Astrocyte (in vitro differentiated cells and primary cell): Measurements from ENCODE around the gene MYO5B. TPM values are rescaled to one million over a fixed set of nuclear protein-coding genes. Genes with fewer than 3 reads are reported as not detected.

Experiments
- DNase-seq: peaks from one replicate; pipeline ENCODE4 v3.0.0-alpha.2; 2010; ENCODE audit warnings: low read depth
- FAIRE-seq: peaks from 2 replicates; lab custom pipeline; 2011; peaks lifted over from hg19 to GRCh38; lab: Jason Lieb, UNC
- H2AFZ ChIP-seq: 2 replicates; pipeline ENCODE4 v1.6.0; 2012; ENCODE audit warnings: low read depth, low read length, inconsistent platforms
- H3K27ac ChIP-seq: 2 replicates; pipeline ENCODE4 v1.5.1; 2011; ENCODE audit warnings: low read depth, low read length, inconsistent platforms
- H3K27me3 ChIP-seq: 2 replicates; pipeline ENCODE4 v1.6.0; 2011; ENCODE audit warnings: low read length, inconsistent platforms; ENCODE audit not compliant: insufficient read depth
- H3K36me3 ChIP-seq: 2 replicates; pipeline ENCODE4 v1.5.1; 2011; ENCODE audit warnings: low read length, inconsistent platforms; ENCODE audit not compliant: insufficient read depth
- H3K4me1 ChIP-seq: 2 replicates; pipeline ENCODE4 v1.5.1; 2011; ENCODE audit warnings: low read length, inconsistent platforms; ENCODE audit not compliant: insufficient read depth
- H3K4me2 ChIP-seq: 2 replicates; pipeline ENCODE4 v1.6.0; 2012; ENCODE audit warnings: low read length, inconsistent platforms
- H3K4me3 ChIP-seq: 2 replicates; pipeline ENCODE4 v1.5.1; 2011; ENCODE audit warnings: low read depth, mild to moderate bottlenecking, low read length, inconsistent platforms; ENCODE audit not compliant: insufficient read depth
- H3K79me2 ChIP-seq: 2 replicates; pipeline ENCODE4 v1.6.0; 2012; ENCODE audit warnings: mild to moderate bottlenecking, low read length, inconsistent platforms; ENCODE audit not compliant: insufficient read depth
- H3K9ac ChIP-seq: 2 replicates; pipeline ENCODE4 v1.6.0; 2012; ENCODE audit warnings: mild to moderate bottlenecking, low read length, inconsistent platforms
- H3K9me3 ChIP-seq: 2 replicates; pipeline ENCODE4 v1.5.1; 2012; ENCODE audit warnings: low read depth, mild to moderate bottlenecking, low read length, inconsistent platforms; ENCODE audit not compliant: insufficient read depth
- H4K20me1 ChIP-seq: 2 replicates; pipeline ENCODE4 v1.6.0; 2012; ENCODE audit warnings: low read length, inconsistent platforms; ENCODE audit not compliant: insufficient read depth
- H3K27ac Mint-ChIP-seq: one replicate; pipeline ENCODE4 v1.8.0; 2021; ENCODE audit warnings: mild to moderate bottlenecking, mixed read lengths; ENCODE audit not compliant: unreplicated experiment
- H3K27me3 Mint-ChIP-seq: one replicate; pipeline ENCODE4 v1.8.0; 2021; ENCODE audit warnings: low read depth, mixed read lengths; ENCODE audit not compliant: unreplicated experiment
- H3K36me3 Mint-ChIP-seq: one replicate; pipeline ENCODE4 v1.8.0; 2021; ENCODE audit warnings: low read depth, mixed read lengths; ENCODE audit not compliant: unreplicated experiment
- H3K4me1 Mint-ChIP-seq: one replicate; pipeline ENCODE4 v1.8.0; 2021; ENCODE audit warnings: low read depth, mixed read lengths; ENCODE audit not compliant: unreplicated experiment
- H3K4me3 Mint-ChIP-seq: one replicate; pipeline ENCODE4 v1.8.0; 2021; ENCODE audit warnings: mild to moderate bottlenecking, moderate library complexity, mixed read lengths; ENCODE audit not compliant: unreplicated experiment
- H3K9me3 Mint-ChIP-seq: one replicate; pipeline ENCODE4 v1.8.0; 2021; ENCODE audit warnings: mild to moderate bottlenecking, mixed read lengths; ENCODE audit not compliant: unreplicated experiment
- EZH2 ChIP-seq: IDR thresholded peaks from 2 replicates; pipeline ENCODE4 v1.6.1; 2012; ENCODE audit warnings: mild to moderate bottlenecking, low read length, inconsistent platforms; ENCODE audit not compliant: insufficient read depth
- total RNA-seq: library from RNA; stranded (reverse); gene quantifications from 2 replicates; pipeline ENCODE4 v1.2.1, GENCODE V29; 2021
- TF ChIP-seq, protein P1 (sequence below): IDR thresholded peaks from 2 replicates; pipeline ENCODE4 v1.5.1; 2011; ENCODE audit warnings: low read depth, mild to moderate bottlenecking, inconsistent platforms, low read length, moderate library complexity; ENCODE audit not compliant: insufficient read depth

MYO5B gene
- total RNA-seq, 1 donor from 2014 or later = 8.3 TPM

DNA sequence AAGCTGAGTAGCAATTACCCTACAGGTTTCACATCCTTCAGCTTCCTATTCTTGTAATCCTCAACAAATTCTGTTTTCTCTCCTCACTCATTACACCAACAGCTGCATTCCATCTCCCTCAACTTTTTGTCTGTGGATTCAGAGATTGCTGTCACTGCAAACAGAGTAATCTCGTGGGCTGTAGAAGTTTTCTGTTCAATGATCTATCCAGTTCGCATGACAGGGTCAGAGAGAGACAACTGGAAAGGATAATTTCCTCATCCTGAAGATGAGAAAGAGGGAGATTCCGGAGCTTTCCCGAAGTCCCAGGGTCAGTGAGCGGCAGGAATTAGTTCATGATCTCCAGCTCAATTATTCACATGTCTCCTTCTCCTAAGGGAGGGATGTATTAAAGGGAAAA lies 75.7 kb downstream of the MYO5B start:
- H3K4me3 Mint-ChIP-seq = no peak overlapping the region
- H4K20me1 ChIP-seq = no peaks in the 10 kb centered on the region
- H3K9me3 Mint-ChIP-seq = peaks cover 1% of the 10 kb centered on the region
- H3K27ac Mint-ChIP-seq = no peak overlapping the region
- no peak overlapping the region for H3K27ac ChIP-seq
- no peaks in the 10 kb centered on the region for H3K9me3 ChIP-seq
- no peak overlapping the region for H3K4me2 ChIP-seq
- no peak for FAIRE-seq
- no peak for DNase-seq
- H3K36me3 ChIP-seq = no peaks in the 10 kb centered on the region
- peaks cover 5% of the 10 kb centered on the region for H3K27me3 ChIP-seq
- H3K36me3 Mint-ChIP-seq = peaks cover 2% of the 10 kb centered on the region
- peaks cover 13% of the 10 kb centered on the region for H3K4me1 Mint-ChIP-seq
- no peak overlapping the region for H3K4me3 ChIP-seq
- H3K4me1 ChIP-seq = no peaks in the 10 kb centered on the region
- no peak overlapping the region for H3K9ac ChIP-seq
- no peak for TF ChIP-seq EZH2
- TF ChIP-seq, protein P1, sequence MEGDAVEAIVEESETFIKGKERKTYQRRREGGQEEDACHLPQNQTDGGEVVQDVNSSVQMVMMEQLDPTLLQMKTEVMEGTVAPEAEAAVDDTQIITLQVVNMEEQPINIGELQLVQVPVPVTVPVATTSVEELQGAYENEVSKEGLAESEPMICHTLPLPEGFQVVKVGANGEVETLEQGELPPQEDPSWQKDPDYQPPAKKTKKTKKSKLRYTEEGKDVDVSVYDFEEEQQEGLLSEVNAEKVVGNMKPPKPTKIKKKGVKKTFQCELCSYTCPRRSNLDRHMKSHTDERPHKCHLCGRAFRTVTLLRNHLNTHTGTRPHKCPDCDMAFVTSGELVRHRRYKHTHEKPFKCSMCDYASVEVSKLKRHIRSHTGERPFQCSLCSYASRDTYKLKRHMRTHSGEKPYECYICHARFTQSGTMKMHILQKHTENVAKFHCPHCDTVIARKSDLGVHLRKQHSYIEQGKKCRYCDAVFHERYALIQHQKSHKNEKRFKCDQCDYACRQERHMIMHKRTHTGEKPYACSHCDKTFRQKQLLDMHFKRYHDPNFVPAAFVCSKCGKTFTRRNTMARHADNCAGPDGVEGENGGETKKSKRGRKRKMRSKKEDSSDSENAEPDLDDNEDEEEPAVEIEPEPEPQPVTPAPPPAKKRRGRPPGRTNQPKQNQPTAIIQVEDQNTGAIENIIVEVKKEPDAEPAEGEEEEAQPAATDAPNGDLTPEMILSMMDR = no peak
- H3K27me3 Mint-ChIP-seq = no peaks in the 10 kb centered on the region
- H2AFZ ChIP-seq = no peak overlapping the region
- H3K79me2 ChIP-seq = no peaks in the 10 kb centered on the region

DNA sequence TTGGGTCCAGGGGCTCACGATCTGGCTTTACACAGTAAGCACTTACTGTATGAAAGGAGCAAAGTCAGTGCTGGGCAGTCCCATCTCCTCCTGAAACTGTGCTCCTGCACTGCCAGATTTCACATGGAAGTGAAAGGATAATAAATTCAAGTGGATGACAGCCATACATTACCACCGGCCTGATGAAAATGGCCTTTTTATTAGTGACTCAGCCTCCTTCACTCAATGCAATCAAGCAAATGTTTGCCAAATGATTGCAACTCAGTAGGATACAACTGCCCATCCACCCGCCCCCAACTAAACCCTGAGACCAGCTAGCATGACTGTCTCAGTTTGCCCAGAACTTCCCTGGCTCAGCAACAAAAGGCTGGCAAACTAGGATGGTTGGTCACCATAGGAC lies 77.1 kb downstream of the MYO5B start:
- H3K9me3 Mint-ChIP-seq = peaks cover 1% of the 10 kb centered on the region
- peaks cover 19% of the 10 kb centered on the region for H3K4me1 Mint-ChIP-seq

DNA sequence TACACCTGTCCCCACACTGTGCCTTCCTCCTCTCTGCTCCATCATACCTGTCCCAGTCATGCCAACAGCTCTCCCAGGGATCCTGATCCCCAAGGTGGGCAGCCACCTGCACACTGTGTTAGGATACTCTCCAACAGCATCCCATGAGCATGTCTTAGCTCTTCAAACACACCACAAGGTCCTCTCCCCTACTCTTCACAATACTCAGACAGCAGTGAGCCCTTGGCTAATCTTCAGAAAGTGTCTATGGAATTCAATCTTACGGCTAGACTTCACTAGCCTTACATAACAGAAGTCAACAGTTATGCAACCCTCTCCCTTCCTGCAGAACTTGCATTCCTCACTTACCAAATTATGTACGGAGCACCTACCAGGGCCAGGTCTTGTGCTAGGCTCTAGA lies 79.9 kb downstream of the MYO5B start:
- Histone ChIP-seq H3K79me2 (no peaks in the 10 kb centered on the region), H4K20me1 (no peaks in the 10 kb centered on the region), H2AFZ (no peak overlapping the region), H3K27me3 (peaks cover 21% of the 10 kb centered on the region), H3K9ac (no peak overlapping the region), H3K4me3 (no peak overlapping the region), H3K4me1 (no peaks in the 10 kb centered on the region), H3K27ac (no peak overlapping the region), H3K9me3 (no peaks in the 10 kb centered on the region), H3K4me2 (no peak overlapping the region), H3K36me3 (no peaks in the 10 kb centered on the region)
- H3K4me1 Mint-ChIP-seq = peaks cover 16% of the 10 kb centered on the region
- no peaks in the 10 kb centered on the region for H3K9me3 Mint-ChIP-seq
- no peak overlapping the region for H3K4me3 Mint-ChIP-seq
- H3K27me3 Mint-ChIP-seq = peaks cover under 1% of the 10 kb centered on the region
- H3K36me3 Mint-ChIP-seq = no peaks in the 10 kb centered on the region
- no peak overlapping the region for H3K27ac Mint-ChIP-seq
- FAIRE-seq (no peak), DNase-seq (no peak)
- no peak for TF ChIP-seq EZH2
- TF ChIP-seq, protein P1 = no peak

More for the DNA sequence above, 77.1 kb downstream of the MYO5B start:
- Histone ChIP-seq H3K4me3 (no peak overlapping the region), H3K27ac (no peak overlapping the region), H3K4me1 (no peaks in the 10 kb centered on the region), H3K4me2 (no peak overlapping the region), H3K9me3 (no peaks in the 10 kb centered on the region), H3K9ac (no peak overlapping the region), H3K27me3 (peaks cover 10% of the 10 kb centered on the region), H2AFZ (no peak overlapping the region), H3K79me2 (no peaks in the 10 kb centered on the region), H4K20me1 (no peaks in the 10 kb centered on the region), H3K36me3 (no peaks in the 10 kb centered on the region)
- no peak for FAIRE-seq
- no peaks in the 10 kb centered on the region for H3K27me3 Mint-ChIP-seq
- no peak overlapping the region for H3K4me3 Mint-ChIP-seq
- no peak overlapping the region for H3K27ac Mint-ChIP-seq
- peaks cover 2% of the 10 kb centered on the region for H3K36me3 Mint-ChIP-seq
- TF ChIP-seq, protein P1 = no peak
- TF ChIP-seq EZH2 = no peak
- no peak for DNase-seq
